HUES64 (cell line): ENCODE measurements around the gene HLA-DMB.
"Not testable (repeated sequence)": the region's sequence is repeated elsewhere in the genome, so short reads cannot be mapped to it uniquely, and the experiment has no call there.

Experiments
- H3K27ac ChIP-seq: 2 replicates; pipeline ENCODE4 v1.7.0; 2013; ENCODE audit warnings: low read depth, low read length, inconsistent platforms
- H3K27me3 ChIP-seq: 2 replicates; pipeline ENCODE4 v1.6.1; 2013; ENCODE audit warnings: mild to moderate bottlenecking, low read length; ENCODE audit not compliant: insufficient read depth
- H3K36me3 ChIP-seq: 2 replicates; pipeline ENCODE4 v1.6.1; 2013; ENCODE audit warnings: mild to moderate bottlenecking, low read length; ENCODE audit not compliant: insufficient read depth
- H3K4me1 ChIP-seq: 2 replicates; pipeline ENCODE4 v1.6.1; 2013; ENCODE audit warnings: mild to moderate bottlenecking, low read length, moderate library complexity; ENCODE audit not compliant: insufficient read depth
- H3K4me3 ChIP-seq: 2 replicates; pipeline ENCODE4 v1.5.1; 2013; ENCODE audit warnings: mild to moderate bottlenecking, low read length, moderate library complexity
- H3K9ac ChIP-seq: 2 replicates; pipeline ENCODE4 v1.6.1; 2013; ENCODE audit warnings: mild to moderate bottlenecking, low read depth, low read length
- H3K9me3 ChIP-seq: 2 replicates; pipeline ENCODE4 v1.6.1; 2013; ENCODE audit warnings: low read depth, low read length; ENCODE audit not compliant: insufficient read depth
- WGBS: fragments of 150-250, 120-280 bp; methylation state at CpG from one replicate; pipeline ENCODE4 v1.1.7; 2013; ENCODE audit warnings: missing lambda C conversion rate; 5-methylcytosine and 5-hydroxymethylcytosine counted together

Gene HLA-DMB

DNA sequence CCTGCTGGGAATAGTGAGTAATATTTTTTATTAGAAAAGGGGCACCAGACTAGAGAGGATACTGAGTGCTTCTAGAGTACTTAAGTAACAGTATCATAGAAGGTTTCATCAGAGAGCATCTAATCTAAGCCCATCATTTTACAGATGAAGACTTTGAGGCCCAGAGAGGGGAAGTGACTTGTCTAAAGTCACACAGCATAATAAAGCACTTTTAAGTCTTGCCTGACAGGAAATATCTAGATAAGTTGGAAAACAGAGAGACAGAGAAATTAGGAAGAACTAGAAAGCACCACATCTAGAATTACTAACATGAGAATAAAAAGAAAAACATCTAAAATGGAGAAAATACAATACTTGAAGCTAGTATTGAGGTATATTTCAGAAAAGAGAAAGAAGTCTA is 6.1 kb upstream of the HLA-DMB start:
- H3K27me3 ChIP-seq = no peaks in the 10 kb centered on the region
- no peak overlapping the region for H3K4me3 ChIP-seq
- H3K27ac ChIP-seq = no peak overlapping the region
- H3K9ac ChIP-seq = no peak overlapping the region
- 0 out of 2 replicates have a peak, but pooled peaks cover 2% of the 10 kb centered on the region for H3K9me3 ChIP-seq
- H3K4me1 ChIP-seq = peaks cover 4% of the 10 kb centered on the region; the same call in 1 of the 2 replicates
- no peaks in the 10 kb centered on the region for H3K36me3 ChIP-seq

DNA sequence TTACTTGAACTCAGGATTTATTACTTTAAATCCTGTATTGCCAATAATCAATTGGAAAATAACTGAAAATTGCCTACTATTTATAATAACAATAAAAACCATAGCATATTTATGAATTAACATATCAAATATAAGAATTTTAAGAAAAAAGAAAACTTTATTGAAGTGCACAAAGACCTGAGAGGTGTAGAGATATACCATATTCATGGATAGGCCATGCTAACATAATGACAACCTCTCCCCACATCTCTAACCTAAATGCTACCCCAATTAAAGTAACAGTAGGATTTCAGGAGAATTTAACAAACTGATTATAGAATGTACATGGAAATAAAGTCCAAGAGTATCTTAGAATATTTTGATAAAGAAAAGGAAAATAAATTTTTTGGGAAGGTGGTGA is 5.1 kb upstream of the HLA-DMB start:
- peaks cover 10% of the 10 kb centered on the region; the same call in 1 of the 2 replicates for H3K4me1 ChIP-seq

DNA sequence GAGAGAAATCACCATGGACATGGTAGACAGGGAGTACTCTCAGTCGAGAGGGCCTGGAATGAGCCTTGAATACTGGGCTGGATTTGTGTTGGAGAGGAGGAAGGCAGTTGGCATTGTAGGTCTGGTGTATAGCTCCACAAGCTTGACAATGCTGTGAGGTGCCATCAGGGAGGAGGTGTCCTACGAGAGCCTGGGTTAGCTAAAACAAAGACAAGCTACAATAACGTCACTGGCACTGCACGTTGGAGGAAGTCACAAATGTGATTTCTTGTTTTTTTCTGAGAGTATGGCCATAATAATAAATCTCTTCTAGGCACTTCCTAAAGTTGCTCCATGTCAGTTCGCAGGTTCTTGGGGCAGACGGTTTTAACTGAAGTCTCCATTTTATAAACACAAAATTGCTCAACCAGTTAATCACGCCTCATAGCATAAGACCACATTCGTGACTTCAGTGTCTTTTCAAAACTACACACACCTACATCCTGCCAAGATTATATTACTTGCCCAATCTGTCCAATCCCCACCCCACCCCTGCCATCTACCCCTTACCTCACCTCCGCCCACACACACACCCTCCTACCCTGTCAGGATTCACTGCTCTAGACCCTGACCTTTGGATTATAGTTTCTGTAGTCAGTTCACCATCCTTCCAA is 4.4 kb upstream of the HLA-DMB start:
- no peaks in the 10 kb centered on the region for H3K36me3 ChIP-seq
- H3K4me3 ChIP-seq = no peak overlapping the region
- no peak overlapping the region for H3K9ac ChIP-seq
- H3K4me1 ChIP-seq = peaks cover 10% of the 10 kb centered on the region; the same call in 1 of the 2 replicates
- H3K9me3 ChIP-seq = 0 out of 2 replicates have a peak, but pooled peaks cover 2% of the 10 kb centered on the region
- H3K27me3 ChIP-seq = no peaks in the 10 kb centered on the region
- H3K27ac ChIP-seq = no peak overlapping the region
- 90% methylated on average over 9 of the region's 9 CpGs for WGBS

More for the DNA sequence above, 5.1 kb upstream of the HLA-DMB start:
- no peaks in the 10 kb centered on the region for H3K36me3 ChIP-seq
- no peaks in the 10 kb centered on the region for H3K27me3 ChIP-seq
- no peak overlapping the region for H3K9ac ChIP-seq
- 0 out of 2 replicates have a peak, but pooled peaks cover 2% of the 10 kb centered on the region for H3K9me3 ChIP-seq
- H3K27ac ChIP-seq = no peak overlapping the region
- no peak overlapping the region for H3K4me3 ChIP-seq

DNA sequence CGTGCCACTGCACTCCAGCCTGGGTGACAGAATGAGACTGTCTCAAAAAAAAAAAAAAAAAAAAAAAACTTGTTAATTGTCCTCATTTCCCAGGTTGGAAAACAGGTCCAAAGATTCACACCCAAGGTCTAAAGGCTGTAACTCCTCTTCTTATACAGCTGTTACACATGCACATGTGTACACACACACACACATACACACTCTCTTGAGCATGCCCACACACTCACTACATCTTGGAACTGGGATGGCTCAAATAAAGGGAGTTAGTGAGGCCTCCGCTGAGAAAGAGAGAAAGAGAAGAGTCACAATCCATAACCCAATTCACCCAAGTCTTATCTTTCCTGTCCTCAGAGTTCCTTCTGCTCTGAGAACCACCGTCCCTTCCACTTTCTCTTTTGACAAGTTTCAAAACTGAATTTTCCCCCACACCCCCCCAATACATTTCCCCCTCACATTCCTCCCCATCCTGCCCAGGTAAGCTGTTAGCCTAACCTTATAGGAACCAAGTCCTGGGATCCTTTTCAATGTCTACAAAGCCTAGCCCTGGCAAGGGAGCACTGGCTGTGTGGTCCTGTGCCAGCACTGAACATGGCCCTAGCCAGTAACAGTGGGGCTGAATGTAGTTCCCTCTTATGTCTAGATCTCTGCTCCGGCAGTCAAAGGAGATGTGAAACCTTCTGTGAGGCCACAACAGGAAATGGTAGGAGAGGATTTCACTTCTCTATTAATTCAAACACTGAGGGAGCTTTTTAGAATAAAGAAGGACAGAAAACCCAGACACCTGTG is 3.2 kb upstream of the HLA-DMB start:
- H3K4me1 ChIP-seq = peaks cover 10% of the 10 kb centered on the region; the same call in 1 of the 2 replicates

DNA sequence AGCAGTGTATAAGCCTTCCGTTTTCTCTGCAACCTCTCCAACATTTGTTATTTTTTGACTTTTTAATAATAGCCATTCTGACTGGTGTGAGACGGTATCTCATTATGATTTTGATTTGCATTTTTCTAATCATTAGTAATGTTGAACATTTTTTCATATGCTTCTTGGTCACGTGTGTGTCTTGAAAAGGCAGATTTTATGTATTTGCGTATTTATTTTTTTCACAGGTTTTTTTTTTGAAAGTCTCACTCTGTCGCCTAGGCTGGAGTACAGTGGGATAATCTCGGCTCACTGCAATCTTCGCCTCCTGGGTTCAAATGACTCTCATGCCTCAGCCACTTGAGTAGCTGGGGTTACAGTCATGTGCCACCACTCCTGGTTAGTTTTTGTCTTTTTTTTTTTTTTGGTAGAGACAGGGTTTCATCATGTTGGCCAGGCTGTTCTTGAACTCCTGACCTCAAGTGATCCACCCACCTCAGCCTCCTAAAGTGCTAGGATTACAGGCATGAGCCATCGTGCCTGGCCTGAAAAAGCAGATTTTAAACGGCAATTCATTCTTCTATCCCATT is 1.8 kb upstream of the HLA-DMB start:
- WGBS = 94% methylated on average over 9 of the region's 9 CpGs
- H3K9ac ChIP-seq, H3K9me3 ChIP-seq, H3K27me3 ChIP-seq, H3K27ac ChIP-seq, H3K4me1 ChIP-seq, H3K36me3 ChIP-seq, H3K4me3 ChIP-seq: not testable (repeated sequence)

More for the DNA sequence above, 3.2 kb upstream of the HLA-DMB start:
- H3K9me3 ChIP-seq = 0 out of 2 replicates have a peak, but pooled peaks cover 2% of the 10 kb centered on the region
- no peak overlapping the region for H3K27ac ChIP-seq
- H3K9ac ChIP-seq = no peak overlapping the region
- WGBS = 90% methylated on average over 3 of the region's 4 CpGs
- H3K4me3 ChIP-seq = no peak overlapping the region
- no peaks in the 10 kb centered on the region for H3K27me3 ChIP-seq
- no peaks in the 10 kb centered on the region for H3K36me3 ChIP-seq

DNA sequence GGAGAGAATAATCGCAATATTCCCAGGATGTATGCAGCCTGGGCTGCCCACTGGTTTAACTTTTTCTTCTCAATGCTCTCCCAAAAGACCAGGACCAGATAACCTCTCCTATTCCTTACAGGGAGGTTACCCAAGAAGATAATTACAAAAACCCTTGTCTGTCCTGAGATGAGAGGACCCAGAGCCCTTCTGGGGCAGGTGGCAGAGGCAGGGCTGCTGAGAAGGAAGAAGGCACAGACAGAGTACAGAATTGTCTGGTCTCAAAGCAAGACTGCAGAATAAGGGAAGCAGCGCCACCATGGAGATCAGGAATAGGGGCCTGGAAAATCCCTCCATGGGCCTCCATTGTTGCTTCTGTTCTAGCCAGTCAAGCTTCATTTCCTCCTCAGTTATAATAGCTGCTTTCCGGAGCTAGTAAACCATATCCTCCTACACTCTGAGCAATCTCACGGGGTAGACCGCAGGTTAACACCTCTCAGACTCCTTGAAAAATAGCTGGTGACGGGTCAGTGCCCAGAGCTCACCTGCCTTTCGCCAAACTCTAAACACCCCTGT is 463 bp upstream of the HLA-DMB start:
- H3K9me3 ChIP-seq = 0 out of 2 replicates have a peak, but pooled peaks cover 2% of the 10 kb centered on the region
- H3K4me1 ChIP-seq = peaks cover 6% of the 10 kb centered on the region; the same call in 1 of the 2 replicates
- H3K27ac ChIP-seq = no peak overlapping the region
- no peak overlapping the region for H3K4me3 ChIP-seq
- H3K27me3 ChIP-seq = no peaks in the 10 kb centered on the region; the same call in 1 of the 2 replicates
- H3K9ac ChIP-seq = no peak overlapping the region
- H3K36me3 ChIP-seq = no peaks in the 10 kb centered on the region
- 92% methylated on average over 7 of the region's 7 CpGs for WGBS

DNA sequence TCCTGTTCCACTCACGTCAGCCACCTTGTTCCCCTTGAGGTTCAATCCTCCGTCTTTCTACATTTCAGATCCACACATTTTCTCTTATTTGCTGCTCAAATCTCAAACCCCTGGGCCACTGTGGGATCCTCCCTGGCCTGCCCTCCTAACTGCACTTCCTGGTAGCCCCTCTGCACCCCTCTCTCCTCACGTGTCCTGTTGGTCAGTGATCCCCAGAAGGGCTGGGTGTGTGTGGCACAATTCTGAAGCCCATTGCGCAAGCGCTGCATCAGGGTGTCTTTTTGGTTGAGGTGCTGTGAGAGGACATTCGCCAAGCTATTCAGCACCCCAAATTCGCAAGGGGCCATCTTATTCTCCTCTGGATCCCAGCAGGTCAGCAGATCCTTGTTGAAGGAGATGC is 2.3 kb downstream of the HLA-DMB start:
- H3K27me3 ChIP-seq = no peaks in the 10 kb centered on the region; the same call in 1 of the 2 replicates

DNA sequence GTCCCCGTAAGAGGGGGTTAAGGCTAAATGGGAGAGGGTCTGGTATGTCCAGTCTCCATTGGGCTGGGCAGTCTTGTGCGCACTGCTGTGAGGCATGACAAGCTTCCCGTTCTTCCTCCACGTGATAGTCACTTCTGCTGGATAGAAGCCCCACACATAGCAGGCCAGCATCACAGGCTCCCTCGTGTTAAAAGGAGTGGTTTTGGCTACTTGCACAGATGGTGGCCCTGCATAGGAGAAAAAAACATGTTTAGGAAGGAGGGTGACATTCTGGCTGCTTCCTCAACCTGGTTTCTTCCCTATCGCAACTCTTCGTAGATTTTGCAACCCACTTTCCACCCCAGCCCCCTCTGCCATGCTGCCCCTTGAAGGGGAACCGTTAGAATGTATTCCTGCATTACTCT is 3.6 kb downstream of the HLA-DMB start:
- Histone ChIP-seq H3K4me1 (peaks cover 6% of the 10 kb centered on the region; the same call in 1 of the 2 replicates), H3K9ac (no peak overlapping the region), H3K27ac (no peak overlapping the region), H3K27me3 (no peaks in the 10 kb centered on the region; the same call in 1 of the 2 replicates), H3K4me3 (no peak overlapping the region), H3K36me3 (no peaks in the 10 kb centered on the region), H3K9me3 (no peaks in the 10 kb centered on the region)
- WGBS = 81% methylated on average over 8 of the region's 8 CpGs

More for the DNA sequence above, 2.3 kb downstream of the HLA-DMB start:
- Histone ChIP-seq H3K36me3 (no peaks in the 10 kb centered on the region), H3K9ac (no peak overlapping the region), H3K9me3 (no peaks in the 10 kb centered on the region), H3K4me3 (no peak overlapping the region), H3K4me1 (peaks cover 6% of the 10 kb centered on the region; the same call in 1 of the 2 replicates), H3K27ac (no peak overlapping the region)
- 88% methylated on average over 7 of the region's 7 CpGs for WGBS

DNA sequence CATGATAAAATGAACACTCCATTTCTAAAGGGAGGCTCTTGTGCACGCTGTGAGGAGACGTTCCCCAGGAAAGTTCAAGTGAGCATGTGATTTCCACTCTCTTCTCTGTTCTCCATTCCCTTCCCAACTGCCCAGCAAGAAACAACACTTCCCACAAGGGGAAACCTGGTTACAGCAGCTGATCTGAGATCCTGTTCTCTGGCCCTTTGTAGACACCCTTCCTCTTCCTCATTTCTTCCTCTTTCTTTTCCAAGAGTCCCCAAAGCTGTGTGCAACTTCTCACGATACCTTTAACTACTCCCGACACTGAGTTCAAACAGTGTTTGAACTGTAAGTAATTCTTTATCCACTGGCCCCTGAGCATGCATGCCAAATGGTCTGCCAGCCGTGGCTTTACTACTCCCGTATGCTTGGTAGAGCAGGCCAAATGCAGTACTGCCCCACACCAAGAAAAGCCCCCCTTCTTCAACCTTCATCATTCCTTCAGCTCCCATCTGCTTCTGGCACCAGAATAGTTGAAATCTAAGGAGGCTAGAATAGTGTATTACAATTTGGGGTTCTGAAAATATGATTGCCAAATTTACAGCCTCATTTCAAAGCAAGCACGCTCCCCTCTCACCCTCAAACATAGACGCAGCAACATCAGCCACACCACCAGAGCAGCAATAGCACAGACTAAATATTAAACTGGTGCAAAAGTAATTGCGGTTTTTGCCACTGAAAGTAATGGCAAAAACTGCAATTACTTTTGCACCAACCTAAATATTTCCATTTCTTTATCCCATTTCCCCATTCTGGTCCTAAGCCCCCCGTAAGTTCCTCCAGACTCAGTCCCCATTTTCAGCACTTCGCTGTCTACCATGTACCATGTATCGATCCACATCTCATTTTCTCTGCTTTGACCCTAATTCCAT is 4.3 kb downstream of the HLA-DMB start:
- Histone ChIP-seq H3K36me3 (no peaks in the 10 kb centered on the region), H3K27me3 (no peaks in the 10 kb centered on the region; the same call in 1 of the 2 replicates), H3K4me3 (no peak overlapping the region), H3K9me3 (no peaks in the 10 kb centered on the region), H3K27ac (no peak overlapping the region), H3K9ac (no peak overlapping the region), H3K4me1 (peaks cover 5% of the 10 kb centered on the region; the same call in 1 of the 2 replicates)
- 87% methylated on average over 12 of the region's 12 CpGs for WGBS

DNA sequence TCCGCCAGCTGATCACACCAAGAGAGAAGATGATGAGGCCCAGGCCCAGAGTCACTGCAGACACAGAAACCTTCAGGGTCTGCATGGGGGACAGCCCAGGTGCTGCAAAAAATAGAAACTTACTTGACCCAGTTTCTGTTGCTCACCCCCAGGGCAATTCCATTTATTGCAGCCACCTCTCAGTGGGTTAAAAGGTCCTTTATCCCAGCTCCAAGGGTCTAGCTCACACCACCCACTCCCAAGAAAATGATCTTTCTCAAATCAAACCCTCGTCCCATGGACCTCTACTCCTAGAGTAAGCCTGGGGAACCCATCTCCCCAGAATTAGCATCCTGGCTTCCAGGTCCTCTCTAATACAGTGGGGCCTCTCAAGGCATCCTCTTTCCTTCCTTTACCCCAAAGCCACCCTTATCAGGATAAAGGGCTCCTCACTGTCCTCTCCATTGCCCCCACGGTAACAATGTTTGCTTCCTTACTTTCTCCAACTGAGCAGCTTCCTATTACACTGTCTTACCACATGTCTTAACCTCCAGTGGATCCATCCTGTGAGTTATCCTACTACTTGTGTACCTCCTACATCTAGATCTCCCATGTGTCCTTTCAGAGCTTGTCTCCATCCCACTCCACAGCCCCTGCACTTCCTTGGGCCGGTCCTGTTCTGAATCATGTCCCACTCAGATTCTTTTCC is 5.1 kb downstream of the HLA-DMB start:
- Histone ChIP-seq H3K27ac (no peak overlapping the region), H3K36me3 (no peaks in the 10 kb centered on the region), H3K9me3 (no peaks in the 10 kb centered on the region), H3K9ac (no peak overlapping the region), H3K27me3 (peaks cover 3% of the 10 kb centered on the region; the same call in 1 of the 2 replicates), H3K4me1 (no peaks in the 10 kb centered on the region), H3K4me3 (no peak overlapping the region)
- 90% methylated on average over 4 of the region's 4 CpGs for WGBS
